ENCODE data around the gene CDKN2AIP.
"Not testable (repeated sequence)": the region's sequence is repeated elsewhere in the genome, so short reads cannot be mapped to it uniquely, and the experiment has no call there.

CDKN2AIP gene

GRCh38 chr4:183468210-183469095 lies 24.0 kb downstream of the CDKN2AIP start:
- H3K4me3 ChIP-seq (ENCODE audit: low read depth, low read length): no peak overlapping the region
- TF ChIP-seq CTCF (IDR thresholded peaks at IDR 0.05; ENCODE audit: low read depth, low read length): no peak

GRCh38 chr4:183469285-183469684 lies 24.8 kb downstream of the CDKN2AIP start:
- TF ChIP-seq CTCF (IDR thresholded peaks at IDR 0.05; ENCODE audit: low read depth, low read length): no peak
- H3K4me3 ChIP-seq (ENCODE audit: low read depth, low read length): no peak overlapping the region

DNA sequence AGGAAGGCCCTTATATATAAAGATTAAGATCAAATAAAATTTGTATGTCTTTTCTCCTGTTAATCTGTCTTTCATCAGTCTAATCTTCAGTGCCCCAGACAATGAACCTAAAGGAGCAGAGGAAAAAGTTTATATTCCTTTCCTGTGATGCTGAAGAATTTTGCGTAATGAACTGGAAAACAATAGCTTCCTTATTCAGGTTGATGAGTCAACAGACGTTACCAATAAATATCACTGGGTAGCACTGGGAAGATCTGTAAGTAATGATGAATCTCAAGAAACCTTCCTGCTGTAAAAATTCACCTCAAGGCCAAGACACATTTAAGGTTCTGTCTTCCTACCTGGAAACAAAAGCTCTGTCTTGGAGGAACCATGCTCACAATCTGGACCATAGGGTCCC lies 25.5 kb downstream of the CDKN2AIP start:
- no peak for TF ChIP-seq CTCF (IDR thresholded peaks at IDR 0.05; ENCODE audit: low read depth, low read length)
- no peak overlapping the region for H3K4me3 ChIP-seq (ENCODE audit: low read depth, low read length)

GRCh38 chr4:183470821-183471220 lies 26.4 kb downstream of the CDKN2AIP start:
- no peak overlapping the region for H3K4me3 ChIP-seq (ENCODE audit: low read depth, low read length)
- no peak for TF ChIP-seq CTCF (IDR thresholded peaks at IDR 0.05; ENCODE audit: low read depth, low read length)

DNA sequence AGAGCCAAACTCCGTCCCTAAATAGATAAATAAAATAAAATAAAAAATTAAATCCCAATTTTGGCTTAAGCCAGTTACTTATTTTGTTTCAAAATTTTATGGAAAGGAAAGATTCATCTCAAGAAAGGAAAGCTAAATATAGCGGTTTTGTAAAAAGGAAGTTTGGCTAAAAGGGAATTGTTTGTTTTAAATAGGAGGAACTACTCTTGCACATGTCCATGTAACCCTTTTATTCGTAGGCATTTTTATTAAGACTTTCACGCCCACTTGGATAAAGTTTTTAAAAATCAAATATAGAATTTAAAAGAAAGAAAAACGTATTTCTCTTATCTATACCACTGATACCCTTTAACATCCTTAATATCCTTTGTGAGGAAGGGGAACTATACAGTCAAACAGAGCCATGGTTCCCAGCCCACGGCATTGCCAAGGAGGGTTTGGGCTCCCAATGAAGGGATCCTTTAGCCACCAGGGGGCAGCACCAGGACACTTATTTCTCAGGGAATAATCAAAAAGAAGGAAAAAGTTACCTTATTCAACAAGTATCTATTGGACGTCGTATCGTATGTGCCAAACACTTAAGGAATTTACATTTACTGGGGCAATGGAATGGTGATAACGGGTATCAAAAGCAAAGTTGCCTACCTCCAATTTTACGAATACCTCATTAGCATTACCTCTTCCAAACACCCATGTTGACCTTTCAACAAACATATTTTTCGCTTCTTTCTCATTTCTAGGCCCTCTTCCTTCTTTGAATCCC lies 27.7 kb downstream of the CDKN2AIP start:
- peak; percentile 66 for TF ChIP-seq CTCF (IDR thresholded peaks at IDR 0.05; ENCODE audit: low read depth, low read length)

DNA sequence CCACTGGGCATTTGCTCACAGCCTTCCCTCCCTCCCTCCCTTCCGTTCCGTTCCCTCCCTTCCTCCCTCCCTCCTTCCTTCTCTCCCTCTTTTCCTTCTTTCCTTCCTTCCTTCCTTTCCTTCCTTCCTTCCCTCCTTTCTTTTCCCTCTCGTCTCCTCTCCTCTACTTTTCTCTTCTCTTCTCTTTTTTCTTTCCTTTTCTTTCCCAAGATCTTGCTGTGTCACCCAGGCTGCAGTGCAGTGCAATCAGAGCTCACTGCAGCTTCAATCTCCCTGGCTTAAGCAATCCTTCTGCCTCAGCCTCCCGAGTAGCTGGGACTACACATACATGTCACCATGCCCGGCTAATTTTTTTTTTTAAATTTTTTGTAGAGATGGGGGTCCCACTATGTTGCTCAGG lies 33.7 kb downstream of the CDKN2AIP start:
- no peak for TF ChIP-seq CTCF (IDR thresholded peaks at IDR 0.05; ENCODE audit: low read depth, low read length)
- no peak overlapping the region for H3K4me3 ChIP-seq (ENCODE audit: low read depth, low read length)

More for the DNA sequence above, 27.7 kb downstream of the CDKN2AIP start:
- no peak overlapping the region for H3K4me3 ChIP-seq (ENCODE audit: low read depth, low read length)

- TF ChIP-seq CTCF (IDR thresholded peaks at IDR 0.05; ENCODE audit: low read depth, low read length): no peak
- no peak overlapping the region for H3K4me3 ChIP-seq (ENCODE audit: low read depth, low read length)
Measured at GRCh38 chr4:183478926-183479325, 34.5 kb downstream of the CDKN2AIP start.

GRCh38 chr4:183482515-183483095 lies 38.2 kb downstream of the CDKN2AIP start:
- not testable (repeated sequence) for H3K4me3 ChIP-seq (ENCODE audit: low read depth, low read length)
